A549 treated with ZK216348 at 1 μM for 4 hours (cell line): ENCODE data around the gene PCDH20. TPM values are rescaled to one million over a fixed set of nuclear protein-coding genes. Genes with fewer than 3 reads are reported as not detected.

Source experiments
- total RNA-seq: library from RNA; stranded (reverse); fragments of 200-300 nt; extraction: Qiagen RNA extraction; gene quantifications from 5 replicates; pipeline ENCODE4 v1.2.3, GENCODE V29; 2022; ENCODE audit warnings: low read depth

PCDH20 gene, protein sequence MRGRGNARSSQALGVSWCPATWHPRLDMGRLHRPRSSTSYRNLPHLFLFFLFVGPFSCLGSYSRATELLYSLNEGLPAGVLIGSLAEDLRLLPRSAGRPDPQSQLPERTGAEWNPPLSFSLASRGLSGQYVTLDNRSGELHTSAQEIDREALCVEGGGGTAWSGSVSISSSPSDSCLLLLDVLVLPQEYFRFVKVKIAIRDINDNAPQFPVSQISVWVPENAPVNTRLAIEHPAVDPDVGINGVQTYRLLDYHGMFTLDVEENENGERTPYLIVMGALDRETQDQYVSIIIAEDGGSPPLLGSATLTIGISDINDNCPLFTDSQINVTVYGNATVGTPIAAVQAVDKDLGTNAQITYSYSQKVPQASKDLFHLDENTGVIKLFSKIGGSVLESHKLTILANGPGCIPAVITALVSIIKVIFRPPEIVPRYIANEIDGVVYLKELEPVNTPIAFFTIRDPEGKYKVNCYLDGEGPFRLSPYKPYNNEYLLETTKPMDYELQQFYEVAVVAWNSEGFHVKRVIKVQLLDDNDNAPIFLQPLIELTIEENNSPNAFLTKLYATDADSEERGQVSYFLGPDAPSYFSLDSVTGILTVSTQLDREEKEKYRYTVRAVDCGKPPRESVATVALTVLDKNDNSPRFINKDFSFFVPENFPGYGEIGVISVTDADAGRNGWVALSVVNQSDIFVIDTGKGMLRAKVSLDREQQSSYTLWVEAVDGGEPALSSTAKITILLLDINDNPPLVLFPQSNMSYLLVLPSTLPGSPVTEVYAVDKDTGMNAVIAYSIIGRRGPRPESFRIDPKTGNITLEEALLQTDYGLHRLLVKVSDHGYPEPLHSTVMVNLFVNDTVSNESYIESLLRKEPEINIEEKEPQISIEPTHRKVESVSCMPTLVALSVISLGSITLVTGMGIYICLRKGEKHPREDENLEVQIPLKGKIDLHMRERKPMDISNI
- not detected in 5 replicates for total RNA-seq

DNA sequence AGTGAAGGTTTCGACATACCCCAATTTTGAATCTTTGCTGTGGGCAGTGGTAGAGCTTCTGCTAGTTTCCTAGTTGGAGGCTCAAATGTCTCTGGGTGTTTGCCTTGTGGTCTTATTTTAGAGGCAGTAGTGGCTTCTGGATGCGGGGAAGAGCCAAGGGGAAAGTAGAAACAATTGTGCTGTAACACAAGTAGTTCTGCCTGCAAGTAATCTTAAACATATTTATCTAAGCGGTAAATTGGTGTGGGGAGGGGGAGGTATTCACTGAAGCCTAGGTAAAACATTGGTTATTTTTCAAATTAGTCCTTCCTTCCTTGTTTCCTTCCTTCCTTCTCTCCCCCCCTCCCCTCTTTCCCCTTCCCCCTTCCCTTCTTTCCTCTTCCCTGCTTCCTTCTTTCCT lies at the start of gene PCDH20:
TSS of gene PCDH20 (minus strand) at position 101 of the 400 bp plus-strand sequence. CDS start 691 bp downstream, outside the sequence.

